ENCODE results near the gene SSR3. TPM values are rescaled to one million over a fixed set of nuclear protein-coding genes. Genes with fewer than 3 reads are reported as not detected.

SSR3 gene
- total and polyA plus RNA-seq, 9 of the 15 experiments (the other 6 are each of a cell fraction or from before 2014, with no cell fraction given) = 104 to 464 (median 307) TPM

DNA sequence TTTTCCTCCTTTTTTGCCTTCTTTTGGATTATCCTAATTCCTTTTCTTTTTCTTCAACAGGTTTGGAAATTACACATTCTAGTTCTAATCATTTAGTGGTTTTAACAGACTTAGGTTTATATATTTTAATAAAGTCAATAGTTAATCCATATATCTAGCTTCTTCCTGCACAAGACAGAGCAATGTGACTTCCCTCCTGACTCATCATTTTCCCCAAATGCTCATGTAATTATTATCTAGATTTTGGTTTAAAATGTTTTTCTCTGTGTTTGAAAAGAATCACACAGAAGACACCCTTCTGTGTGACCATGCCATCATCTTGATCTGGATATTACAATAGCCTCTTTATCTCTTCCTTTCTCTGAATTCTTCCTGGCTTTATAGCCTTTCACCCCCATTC lies 28.6 kb upstream of the SSR3 start (continued):
- no peak for TF ChIP-seq CBX8 (IDR thresholded peaks at IDR 0.05; ENCODE audit: borderline replicate concordance, extremely low read depth, low read depth, low read length, poor library complexity, severe bottlenecking)
- no peak for TF ChIP-seq ZEB2 (IDR thresholded peaks at IDR 0.05)
- no peak for TF ChIP-seq CHD7 (IDR thresholded peaks at IDR 0.05; ENCODE audit: low read depth, low read length)
- TF ChIP-seq NR1H2 (CRISPR knock-in tag; IDR thresholded peaks at IDR 0.05) = no peak
- no peak for TF ChIP-seq ZNF444 (CRISPR knock-in tag; IDR thresholded peaks at IDR 0.05)
- TF ChIP-seq SRSF9 (IDR thresholded peaks at IDR 0.05; ENCODE audit: borderline replicate concordance, low read depth, low read length) = no peak
- no peak for TF ChIP-seq EZH2 (IDR thresholded peaks at IDR 0.05; ENCODE audit: borderline replicate concordance, low read depth, low read length)
- 0 out of 2 replicates have a peak, but pooled peaks have one; percentile 15 for TF ChIP-seq L3MBTL2 (IDR thresholded peaks at IDR 0.05)
- no peak for TF ChIP-seq SMARCA5 (IDR thresholded peaks at IDR 0.05)
- TF ChIP-seq FOSL1 (tag; conservative IDR thresholded peaks at IDR 0.05) = 0 out of 2 replicates have a peak, but pooled peaks have one; percentile 17
- no peak for TF ChIP-seq ASH1L (IDR thresholded peaks at IDR 0.05; ENCODE audit: borderline replicate concordance, low read depth, partially characterized antibody)
